DOHH2 (cell line): ENCODE results near the gene CD109.

Source experiments
- H3F3A ChIP-seq: fragments of 200-600 bp; sonication (generic), shearing (Covaris generic); 2 replicates; pipeline ENCODE4 v1.6.0; 2016; ENCODE audit warnings: antibody characterized with exemption, mild to moderate bottlenecking; ENCODE audit not compliant: control insufficient read depth, insufficient read depth
- H3K27ac ChIP-seq: fragments of 200-600 bp; sonication (generic); 2 replicates; pipeline ENCODE4 v1.5.1; 2014; ENCODE audit warnings: low read depth, mild to moderate bottlenecking, low read length, moderate library complexity
- H3K27me3 ChIP-seq: fragments of 200-600 bp; sonication (generic); 2 replicates; pipeline ENCODE4 v1.6.1; 2014; ENCODE audit warnings: mild to moderate bottlenecking, low read length, mixed read lengths; ENCODE audit not compliant: control insufficient read depth
- H3K36me3 ChIP-seq: fragments of 200-600 bp; sonication (generic); 2 replicates; pipeline ENCODE4 v1.6.1; 2014; ENCODE audit warnings: mild to moderate bottlenecking, low read length, moderate library complexity, mixed read lengths; ENCODE audit not compliant: control insufficient read depth
- H3K4me1 ChIP-seq: fragments of 200-600 bp; sonication (generic); 2 replicates; pipeline ENCODE4 v1.6.1; 2014; ENCODE audit warnings: mild to moderate bottlenecking, low read length, mixed read lengths; ENCODE audit not compliant: control insufficient read depth
- H3K4me2 ChIP-seq: fragments of 200-600 bp; sonication (generic); 2 replicates; pipeline ENCODE4 v1.6.0; 2014; ENCODE audit warnings: mild to moderate bottlenecking, low read length, moderate library complexity
- H3K4me3 ChIP-seq: fragments of 200-600 bp; sonication (generic); 2 replicates; pipeline ENCODE4 v1.5.1; 2014; ENCODE audit warnings: mild to moderate bottlenecking, low read length, mixed read lengths
- H3K79me2 ChIP-seq: fragments of 200-600 bp; sonication (generic); 2 replicates; pipeline ENCODE4 v1.6.1; 2014; ENCODE audit warnings: mild to moderate bottlenecking, low read length, mixed read lengths; ENCODE audit not compliant: control insufficient read depth
- H3K9me2 ChIP-seq: fragments of 200-600 bp; sonication (generic); replicated peaks from 2 replicates; pipeline ENCODE4 v1.6.1; 2014; ENCODE audit warnings: mild to moderate bottlenecking, low read length, mixed read lengths; ENCODE audit not compliant: control insufficient read depth
- H3K9me3 ChIP-seq: fragments of 200-600 bp; sonication (generic); 2 replicates; pipeline ENCODE4 v1.6.1; 2014; ENCODE audit warnings: antibody characterized with exemption, low read length, mixed read lengths; ENCODE audit not compliant: control insufficient read depth, insufficient read depth
- H4K20me1 ChIP-seq: fragments of 200-600 bp; sonication (generic); 2 replicates; pipeline ENCODE4 v1.6.0; 2014; ENCODE audit warnings: low read depth, mild to moderate bottlenecking, antibody characterized with exemption, low read length, moderate library complexity; ENCODE audit not compliant: control insufficient read depth, insufficient read depth
- EZH2phosphoT487 ChIP-seq: fragments of 200-600 bp; sonication (generic); IDR thresholded peaks from 2 replicates; pipeline ENCODE4 v1.6.1; 2017; ENCODE audit warnings: borderline replicate concordance, mild to moderate bottlenecking, antibody characterized with exemption, low read length, moderate library complexity, mixed read lengths
- TF ChIP-seq, protein P1 (sequence below): fragments of 200-600 bp; sonication (generic); IDR thresholded peaks from one replicate; pipeline ENCODE4 v1.5.1; 2014; ENCODE audit warnings: antibody characterized with exemption, mild to moderate bottlenecking, low read depth, low read length; ENCODE audit not compliant: poor library complexity, severe bottlenecking

Gene CD109

DNA sequence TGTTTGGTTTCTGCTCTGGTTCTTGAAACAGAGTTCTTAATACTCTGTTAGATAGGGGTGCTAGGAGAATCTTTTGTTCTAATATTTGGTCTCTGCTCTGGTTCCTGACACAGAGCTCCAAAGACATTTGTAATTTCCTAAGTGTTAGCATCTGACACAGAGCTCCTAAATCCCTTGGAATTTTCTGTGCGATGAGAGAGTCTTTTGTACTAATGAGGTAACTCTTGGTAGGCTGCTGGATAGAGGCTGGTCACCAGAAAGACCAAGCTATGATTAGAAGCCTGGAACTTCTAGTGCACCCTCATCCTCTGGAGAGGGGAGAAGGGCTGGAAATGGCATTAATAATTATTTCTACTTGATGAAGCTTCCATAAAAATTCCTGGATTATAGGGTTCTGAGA is 7.7 kb upstream of the CD109 start:
- H4K20me1 ChIP-seq, result no peaks in the 10 kb centered on the region
- H3K79me2 ChIP-seq, result no peaks in the 10 kb centered on the region
- no peaks in the 10 kb centered on the region for H3K9me3 ChIP-seq
- H3F3A ChIP-seq, result no peaks in the 10 kb centered on the region
- H3K4me1 ChIP-seq, result no peaks in the 10 kb centered on the region
- no peak overlapping the region for H3K27ac ChIP-seq
- no peak overlapping the region for H3K4me2 ChIP-seq
- no peaks in the 10 kb centered on the region for H3K36me3 ChIP-seq
- TF ChIP-seq, protein P1, sequence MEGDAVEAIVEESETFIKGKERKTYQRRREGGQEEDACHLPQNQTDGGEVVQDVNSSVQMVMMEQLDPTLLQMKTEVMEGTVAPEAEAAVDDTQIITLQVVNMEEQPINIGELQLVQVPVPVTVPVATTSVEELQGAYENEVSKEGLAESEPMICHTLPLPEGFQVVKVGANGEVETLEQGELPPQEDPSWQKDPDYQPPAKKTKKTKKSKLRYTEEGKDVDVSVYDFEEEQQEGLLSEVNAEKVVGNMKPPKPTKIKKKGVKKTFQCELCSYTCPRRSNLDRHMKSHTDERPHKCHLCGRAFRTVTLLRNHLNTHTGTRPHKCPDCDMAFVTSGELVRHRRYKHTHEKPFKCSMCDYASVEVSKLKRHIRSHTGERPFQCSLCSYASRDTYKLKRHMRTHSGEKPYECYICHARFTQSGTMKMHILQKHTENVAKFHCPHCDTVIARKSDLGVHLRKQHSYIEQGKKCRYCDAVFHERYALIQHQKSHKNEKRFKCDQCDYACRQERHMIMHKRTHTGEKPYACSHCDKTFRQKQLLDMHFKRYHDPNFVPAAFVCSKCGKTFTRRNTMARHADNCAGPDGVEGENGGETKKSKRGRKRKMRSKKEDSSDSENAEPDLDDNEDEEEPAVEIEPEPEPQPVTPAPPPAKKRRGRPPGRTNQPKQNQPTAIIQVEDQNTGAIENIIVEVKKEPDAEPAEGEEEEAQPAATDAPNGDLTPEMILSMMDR, result no peak
- TF ChIP-seq EZH2phosphoT487, result no peak
- H3K4me3 ChIP-seq, result no peak overlapping the region
- no peaks in the 10 kb centered on the region for H3K9me2 ChIP-seq
- H3K27me3 ChIP-seq, result peaks cover 8% of the 10 kb centered on the region

GRCh38 chr6:73690056-73690455 is 5.9 kb upstream of the CD109 start:
- no peak for TF ChIP-seq EZH2phosphoT487
- TF ChIP-seq, protein P1, result no peak
- Histone ChIP-seq H3K79me2 (no peaks in the 10 kb centered on the region), H3K4me1 (no peaks in the 10 kb centered on the region), H3K4me3 (no peak overlapping the region), H3K27ac (no peak overlapping the region), H4K20me1 (no peaks in the 10 kb centered on the region), H3K36me3 (no peaks in the 10 kb centered on the region), H3K9me3 (no peaks in the 10 kb centered on the region), H3K27me3 (peaks cover 17% of the 10 kb centered on the region), H3K9me2 (no peaks in the 10 kb centered on the region), H3K4me2 (no peak overlapping the region), H3F3A (no peaks in the 10 kb centered on the region)

GRCh38 chr6:73691512-73691911 is 4.5 kb upstream of the CD109 start:
- Histone ChIP-seq H3K27me3 (peaks cover 26% of the 10 kb centered on the region), H4K20me1 (no peaks in the 10 kb centered on the region), H3K36me3 (no peaks in the 10 kb centered on the region), H3K79me2 (no peaks in the 10 kb centered on the region), H3K27ac (no peak overlapping the region), H3K9me2 (no peaks in the 10 kb centered on the region), H3K9me3 (no peaks in the 10 kb centered on the region), H3K4me3 (no peak overlapping the region), H3K4me2 (no peak overlapping the region), H3F3A (no peaks in the 10 kb centered on the region), H3K4me1 (no peaks in the 10 kb centered on the region)
- TF ChIP-seq, protein P1, result no peak
- TF ChIP-seq EZH2phosphoT487, result no peak
